ENCODE results near the gene NR3C1. TPM values are rescaled to one million over a fixed set of nuclear protein-coding genes. Genes with fewer than 3 reads are reported as not detected.

Gene NR3C1
- total RNA-seq, 1 experiment from 2014 or later: 12.7 TPM

DNA sequence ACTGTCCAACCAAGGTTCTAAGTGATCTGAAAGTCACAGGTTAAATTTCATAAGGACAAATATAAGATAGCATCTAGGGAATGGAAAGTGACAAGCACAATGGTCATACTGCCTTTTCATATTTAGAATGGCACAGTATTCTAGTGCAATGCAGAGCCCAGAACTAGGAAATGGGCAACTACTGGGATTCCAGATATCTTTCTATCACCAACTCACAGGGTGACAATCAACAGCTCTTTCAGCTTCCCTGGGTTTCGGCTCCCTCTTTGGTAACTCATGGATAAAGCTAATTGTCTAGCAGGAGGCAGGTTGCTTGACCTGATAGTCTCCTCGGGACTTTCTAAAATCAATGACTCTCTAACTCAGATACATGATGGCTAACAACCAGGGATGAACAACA is 60.4 kb downstream of the NR3C1 start:
- CTCF ChIA-PET: no interaction called here
- H3K27ac ChIP-seq (ENCODE audit: low read depth, low read length, poor library complexity, severe bottlenecking): no peak overlapping the region
- no peak overlapping the region for H3K4me3 ChIP-seq (ENCODE audit: low read depth, low read length, poor library complexity, severe bottlenecking)
- TF ChIP-seq, protein P1, sequence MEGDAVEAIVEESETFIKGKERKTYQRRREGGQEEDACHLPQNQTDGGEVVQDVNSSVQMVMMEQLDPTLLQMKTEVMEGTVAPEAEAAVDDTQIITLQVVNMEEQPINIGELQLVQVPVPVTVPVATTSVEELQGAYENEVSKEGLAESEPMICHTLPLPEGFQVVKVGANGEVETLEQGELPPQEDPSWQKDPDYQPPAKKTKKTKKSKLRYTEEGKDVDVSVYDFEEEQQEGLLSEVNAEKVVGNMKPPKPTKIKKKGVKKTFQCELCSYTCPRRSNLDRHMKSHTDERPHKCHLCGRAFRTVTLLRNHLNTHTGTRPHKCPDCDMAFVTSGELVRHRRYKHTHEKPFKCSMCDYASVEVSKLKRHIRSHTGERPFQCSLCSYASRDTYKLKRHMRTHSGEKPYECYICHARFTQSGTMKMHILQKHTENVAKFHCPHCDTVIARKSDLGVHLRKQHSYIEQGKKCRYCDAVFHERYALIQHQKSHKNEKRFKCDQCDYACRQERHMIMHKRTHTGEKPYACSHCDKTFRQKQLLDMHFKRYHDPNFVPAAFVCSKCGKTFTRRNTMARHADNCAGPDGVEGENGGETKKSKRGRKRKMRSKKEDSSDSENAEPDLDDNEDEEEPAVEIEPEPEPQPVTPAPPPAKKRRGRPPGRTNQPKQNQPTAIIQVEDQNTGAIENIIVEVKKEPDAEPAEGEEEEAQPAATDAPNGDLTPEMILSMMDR (conservative IDR thresholded peaks at IDR 0.05; ENCODE audit: low read depth, low read length): no peak
- no peak for TF ChIP-seq EZH2 (IDR thresholded peaks at IDR 0.05; ENCODE audit: borderline replicate concordance, low read depth, low read length, poor library complexity, severe bottlenecking)
- no TSS peak for BruUV-seq (replicated peaks)
- DNase-seq (ENCODE audit: low spot score): no peak
- H3K4me1 ChIP-seq (ENCODE audit: insufficient read depth, low read length, poor library complexity, severe bottlenecking): peaks cover 20% of the 10 kb centered on the region
- H3K36me3 ChIP-seq (ENCODE audit: insufficient read depth, low read length, poor library complexity, severe bottlenecking): no peaks in the 10 kb centered on the region
- H3K27me3 ChIP-seq (replicated peaks; ENCODE audit: insufficient read depth, low read depth, low read length, poor library complexity): no peaks in the 10 kb centered on the region
- no peaks in the 10 kb centered on the region for H3K9me3 ChIP-seq (ENCODE audit: low read depth, low read length, poor library complexity, severe bottlenecking)
- POLR2A ChIA-PET (ENCODE audit: low non-redundant PET): no interaction called here
- intact Hi-C loops (cut with micrococcal nuclease; ENCODE audit: unreplicated experiment): no loop called here

DNA sequence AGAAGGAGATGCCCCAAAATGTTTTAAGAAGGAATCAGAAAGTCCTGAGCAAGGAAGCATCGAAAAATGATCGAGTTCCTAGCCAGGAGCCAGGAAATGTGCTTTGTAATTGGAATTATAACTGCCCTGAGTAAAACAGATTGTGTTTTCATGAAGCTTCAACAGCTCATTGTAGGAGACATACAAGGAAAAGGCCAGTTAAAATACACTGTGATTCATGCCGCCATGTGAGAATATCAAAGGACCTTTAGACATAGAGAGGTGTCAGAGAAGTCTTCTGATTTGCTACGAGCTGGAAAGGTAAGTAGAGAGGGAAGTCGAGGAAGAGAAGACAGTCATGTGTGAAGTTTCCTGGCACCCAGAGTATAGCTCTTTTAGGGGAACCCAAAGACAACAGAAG is 60.9 kb downstream of the NR3C1 start:
- CTCF ChIA-PET: no interaction called here

DNA sequence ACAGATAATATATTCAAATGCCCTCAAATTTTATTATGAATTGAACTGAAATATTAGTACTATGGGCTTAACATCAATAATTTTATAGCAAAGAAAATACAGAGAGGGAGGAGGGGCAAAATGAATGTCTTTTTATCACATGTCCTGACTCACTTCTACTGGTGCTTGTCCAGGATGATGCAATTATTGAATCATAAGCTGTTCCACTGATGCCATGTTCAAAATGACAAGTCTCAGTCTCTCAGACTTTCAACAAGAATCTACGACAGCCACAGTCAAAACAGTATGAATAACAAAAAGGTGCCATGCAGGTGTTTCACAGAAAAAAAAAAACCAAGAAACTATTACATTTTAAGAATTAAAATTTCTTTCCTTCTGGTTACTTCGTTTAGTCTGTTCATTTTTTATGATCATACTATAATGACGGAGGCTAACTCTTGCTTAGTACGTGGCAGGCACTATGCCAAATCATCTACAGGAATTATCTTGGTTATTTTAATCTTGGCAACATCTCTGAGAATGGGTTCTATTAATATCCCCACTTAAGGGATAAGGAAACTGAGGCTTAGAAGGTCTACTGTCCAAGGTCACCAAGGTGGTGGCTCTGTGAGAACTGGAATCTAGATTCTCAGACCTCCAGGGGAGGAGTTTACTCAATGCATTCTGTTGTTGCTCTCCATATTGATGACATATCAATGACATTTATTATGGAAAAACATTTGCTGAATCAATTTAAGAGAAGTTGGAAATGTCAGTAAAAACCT is 61.5 kb downstream of the NR3C1 start:
- BruUV-seq (replicated peaks): no TSS peak
- TF ChIP-seq EZH2 (IDR thresholded peaks at IDR 0.05; ENCODE audit: borderline replicate concordance, low read depth, low read length, poor library complexity, severe bottlenecking): no peak
- TF ChIP-seq, protein P1 (conservative IDR thresholded peaks at IDR 0.05; ENCODE audit: low read depth, low read length): no peak
- Histone ChIP-seq H3K27ac (ENCODE audit: low read depth, low read length, poor library complexity, severe bottlenecking) (no peak overlapping the region), H3K4me1 (ENCODE audit: insufficient read depth, low read length, poor library complexity, severe bottlenecking) (peaks cover 13% of the 10 kb centered on the region), H3K36me3 (ENCODE audit: insufficient read depth, low read length, poor library complexity, severe bottlenecking) (no peaks in the 10 kb centered on the region), H3K4me3 (ENCODE audit: low read depth, low read length, poor library complexity, severe bottlenecking) (no peak overlapping the region), H3K9me3 (ENCODE audit: low read depth, low read length, poor library complexity, severe bottlenecking) (no peaks in the 10 kb centered on the region), H3K27me3 (replicated peaks; ENCODE audit: insufficient read depth, low read depth, low read length, poor library complexity) (no peaks in the 10 kb centered on the region)
- intact Hi-C loops (cut with micrococcal nuclease; ENCODE audit: unreplicated experiment): no loop called here
- ChIA-PET CTCF (no interaction called here), POLR2A (ENCODE audit: low non-redundant PET) (no interaction called here)
- DNase-seq (ENCODE audit: low spot score): peak; percentile 18

More for the DNA sequence above, 60.9 kb downstream of the NR3C1 start:
- BruUV-seq (replicated peaks): no TSS peak
- no peak overlapping the region for H3K4me3 ChIP-seq (ENCODE audit: low read depth, low read length, poor library complexity, severe bottlenecking)
- no peaks in the 10 kb centered on the region for H3K27me3 ChIP-seq (replicated peaks; ENCODE audit: insufficient read depth, low read depth, low read length, poor library complexity)
- no peak overlapping the region for H3K27ac ChIP-seq (ENCODE audit: low read depth, low read length, poor library complexity, severe bottlenecking)
- H3K4me1 ChIP-seq (ENCODE audit: insufficient read depth, low read length, poor library complexity, severe bottlenecking): peaks cover 18% of the 10 kb centered on the region
- intact Hi-C loops (cut with micrococcal nuclease; ENCODE audit: unreplicated experiment): no loop called here
- no peaks in the 10 kb centered on the region for H3K9me3 ChIP-seq (ENCODE audit: low read depth, low read length, poor library complexity, severe bottlenecking)
- no peak for TF ChIP-seq EZH2 (IDR thresholded peaks at IDR 0.05; ENCODE audit: borderline replicate concordance, low read depth, low read length, poor library complexity, severe bottlenecking)
- TF ChIP-seq, protein P1 (conservative IDR thresholded peaks at IDR 0.05; ENCODE audit: low read depth, low read length): no peak
- POLR2A ChIA-PET (ENCODE audit: low non-redundant PET): no interaction called here
- no peaks in the 10 kb centered on the region for H3K36me3 ChIP-seq (ENCODE audit: insufficient read depth, low read length, poor library complexity, severe bottlenecking)
- DNase-seq (ENCODE audit: low spot score): no peak

Data from A673 (cell line).